Neural progenitor cell (in vitro differentiated cells): ENCODE results near the gene PIGN. TPM values are rescaled to one million over a fixed set of nuclear protein-coding genes. Genes with fewer than 3 reads are reported as not detected.

Experiments used
- DNase-seq: peaks from one replicate; pipeline ENCODE4 v3.0.0-alpha.2; 2016; ENCODE audit warnings: low spot score
- H2AFZ ChIP-seq: fragments of 200-600 bp; sonication (generic); replicated peaks from 2 replicates; pipeline ENCODE4 v1.6.1; 2016; ENCODE audit warnings: antibody characterized with exemption
- H3F3A ChIP-seq: fragments of 200-600 bp; sonication (generic); 2 replicates; pipeline ENCODE4 v1.6.1; 2016; ENCODE audit warnings: antibody characterized with exemption, low read depth
- H3K27ac ChIP-seq: fragments of 200-600 bp; sonication (generic); 2 replicates; pipeline ENCODE4 v1.5.1; 2016; ENCODE audit warnings: mild to moderate bottlenecking
- H3K27me3 ChIP-seq: fragments of 200-600 bp; sonication (generic); 2 replicates; pipeline ENCODE4 v1.6.1; 2016; ENCODE audit warnings: mild to moderate bottlenecking, moderate library complexity
- H3K36me3 ChIP-seq: fragments of 200-600 bp; sonication (generic); 2 replicates; pipeline ENCODE4 v1.5.1; 2016
- H3K4me1 ChIP-seq: fragments of 200-600 bp; sonication (generic); 2 replicates; pipeline ENCODE4 v1.6.1; 2016; ENCODE audit warnings: mixed run types
- H3K4me2 ChIP-seq: fragments of 200-600 bp; sonication (generic); 2 replicates; pipeline ENCODE4 v1.6.1; 2016
- H3K4me3 ChIP-seq: fragments of 200-600 bp; sonication (generic); 2 replicates; pipeline ENCODE4 v1.5.1; 2016
- H3K79me2 ChIP-seq: fragments of 200-600 bp; sonication (generic); 2 replicates; pipeline ENCODE4 v1.6.1; 2016; ENCODE audit warnings: low read depth
- H3K9ac ChIP-seq: fragments of 200-600 bp; sonication (generic); 2 replicates; pipeline ENCODE4 v1.6.1; 2016
- H3K9me3 ChIP-seq: fragments of 200-600 bp; sonication (generic); 2 replicates; pipeline ENCODE4 v1.5.1; 2016; ENCODE audit warnings: low read depth
- H4K20me1 ChIP-seq: fragments of 200-600 bp; sonication (generic); 2 replicates; pipeline ENCODE4 v1.6.1; 2016; ENCODE audit warnings: low read depth
- H3K27ac Mint-ChIP-seq: 3 replicates; pipeline ENCODE4 v1.8.0; 2021; ENCODE audit warnings: mixed read lengths
- H3K27me3 Mint-ChIP-seq: 2 replicates; pipeline ENCODE4 v1.8.0; 2022; ENCODE audit warnings: low read depth, mild to moderate bottlenecking, inconsistent platforms, moderate library complexity, mixed read lengths; ENCODE audit not compliant: insufficient read depth
- H3K36me3 Mint-ChIP-seq: 3 replicates; pipeline ENCODE4 v1.8.0; 2021; ENCODE audit warnings: mixed read lengths
- H3K4me1 Mint-ChIP-seq: 3 replicates; pipeline ENCODE4 v1.8.0; 2021; ENCODE audit warnings: mixed read lengths
- H3K4me3 Mint-ChIP-seq: 3 replicates; pipeline ENCODE4 v1.8.0; 2021; ENCODE audit warnings: mild to moderate bottlenecking, moderate library complexity, mixed read lengths
- H3K9me3 Mint-ChIP-seq: 3 replicates; pipeline ENCODE4 v1.8.0; 2020; ENCODE audit warnings: mixed read lengths
- EZH2 ChIP-seq: fragments of 200-600 bp; sonication (generic); IDR thresholded peaks from 2 replicates; pipeline ENCODE4 v1.6.1; 2017; ENCODE audit warnings: antibody characterized with exemption, mild to moderate bottlenecking, moderate library complexity
- EZH2phosphoT487 ChIP-seq: fragments of 200-600 bp; sonication (generic); IDR thresholded peaks from 2 replicates; pipeline ENCODE4 v1.6.1; 2017; ENCODE audit warnings: antibody characterized with exemption
- total RNA-seq: library from RNA; depleted of rRNA; stranded (reverse); fragments of >200 nt; gene quantifications from 2 replicates; pipeline ENCODE4 v1.2.3, GENCODE V29; 2015; ENCODE audit warnings: low replicate concordance
- TF ChIP-seq, protein P1 (sequence below): fragments of 200-600 bp; sonication (generic); IDR thresholded peaks from 2 replicates; pipeline ENCODE4 v1.5.1; 2017; ENCODE audit warnings: antibody characterized with exemption, mild to moderate bottlenecking

PIGN gene
- total RNA-seq, 1 donor from 2014 or later = 48.9 TPM

GRCh38 chr18:62196079-62196478 is 9.2 kb upstream of the PIGN start:
- peaks cover 22% of the 10 kb centered on the region for H3K36me3 Mint-ChIP-seq
- no peaks in the 10 kb centered on the region for H3K4me1 Mint-ChIP-seq
- H3K27me3 Mint-ChIP-seq = no peaks in the 10 kb centered on the region
- no peak for DNase-seq
- H3K79me2 ChIP-seq = peaks cover 100% of the 10 kb centered on the region
- no peak for TF ChIP-seq EZH2
- TF ChIP-seq, protein P1, sequence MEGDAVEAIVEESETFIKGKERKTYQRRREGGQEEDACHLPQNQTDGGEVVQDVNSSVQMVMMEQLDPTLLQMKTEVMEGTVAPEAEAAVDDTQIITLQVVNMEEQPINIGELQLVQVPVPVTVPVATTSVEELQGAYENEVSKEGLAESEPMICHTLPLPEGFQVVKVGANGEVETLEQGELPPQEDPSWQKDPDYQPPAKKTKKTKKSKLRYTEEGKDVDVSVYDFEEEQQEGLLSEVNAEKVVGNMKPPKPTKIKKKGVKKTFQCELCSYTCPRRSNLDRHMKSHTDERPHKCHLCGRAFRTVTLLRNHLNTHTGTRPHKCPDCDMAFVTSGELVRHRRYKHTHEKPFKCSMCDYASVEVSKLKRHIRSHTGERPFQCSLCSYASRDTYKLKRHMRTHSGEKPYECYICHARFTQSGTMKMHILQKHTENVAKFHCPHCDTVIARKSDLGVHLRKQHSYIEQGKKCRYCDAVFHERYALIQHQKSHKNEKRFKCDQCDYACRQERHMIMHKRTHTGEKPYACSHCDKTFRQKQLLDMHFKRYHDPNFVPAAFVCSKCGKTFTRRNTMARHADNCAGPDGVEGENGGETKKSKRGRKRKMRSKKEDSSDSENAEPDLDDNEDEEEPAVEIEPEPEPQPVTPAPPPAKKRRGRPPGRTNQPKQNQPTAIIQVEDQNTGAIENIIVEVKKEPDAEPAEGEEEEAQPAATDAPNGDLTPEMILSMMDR = peak; percentile 42
- no peaks in the 10 kb centered on the region for H3F3A ChIP-seq
- no peak overlapping the region for H3K4me3 ChIP-seq
- H3K4me3 Mint-ChIP-seq = no peak overlapping the region
- no peak overlapping the region for H3K4me2 ChIP-seq
- no peaks in the 10 kb centered on the region for H3K4me1 ChIP-seq
- no peak overlapping the region for H2AFZ ChIP-seq
- H3K9me3 Mint-ChIP-seq = peaks cover 18% of the 10 kb centered on the region
- no peaks in the 10 kb centered on the region for H3K9me3 ChIP-seq
- H3K36me3 ChIP-seq = no peaks in the 10 kb centered on the region
- peaks cover 26% of the 10 kb centered on the region for H4K20me1 ChIP-seq
- no peak overlapping the region for H3K27ac Mint-ChIP-seq
- H3K27ac ChIP-seq = no peak overlapping the region
- no peak overlapping the region for H3K9ac ChIP-seq
- no peaks in the 10 kb centered on the region for H3K27me3 ChIP-seq

- peaks cover 24% of the 10 kb centered on the region for H3K36me3 Mint-ChIP-seq
- no peak for DNase-seq
- H3K4me1 Mint-ChIP-seq = peaks cover 32% of the 10 kb centered on the region
- no peaks in the 10 kb centered on the region for H3K27me3 ChIP-seq
- peak overlapping the region; percentile 27 for H3K9ac ChIP-seq
- peak overlapping the region; percentile 98 for H3K4me2 ChIP-seq
- no peak overlapping the region for H3K27ac Mint-ChIP-seq
- H3K36me3 ChIP-seq = no peaks in the 10 kb centered on the region
- no peak overlapping the region for H2AFZ ChIP-seq
- peak overlapping the region; percentile 93 for H3K4me3 ChIP-seq
- peak overlapping the region; percentile 100 for H3K4me3 Mint-ChIP-seq
- H3K9me3 Mint-ChIP-seq = peaks cover 18% of the 10 kb centered on the region
- TF ChIP-seq EZH2 (no peak), EZH2phosphoT487 (no peak)
- TF ChIP-seq, protein P1 = no peak
- peaks cover 20% of the 10 kb centered on the region for H3K4me1 ChIP-seq
- H3K27ac ChIP-seq = no peak overlapping the region
- no peaks in the 10 kb centered on the region for H3K9me3 ChIP-seq
- peaks cover 26% of the 10 kb centered on the region for H4K20me1 ChIP-seq
- peaks cover 87% of the 10 kb centered on the region for H3K79me2 ChIP-seq
- H3K27me3 Mint-ChIP-seq = no peaks in the 10 kb centered on the region
- H3F3A ChIP-seq = peaks cover 24% of the 10 kb centered on the region
Measured at GRCh38 chr18:62189208-62189607, 2.4 kb upstream of the PIGN start.

GRCh38 chr18:62187543-62188510 is 971 bp upstream of the PIGN start:
- Mint-ChIP-seq H3K4me3 (peak overlapping the region; percentile 100), H3K27ac (peak overlapping the region; percentile 98), H3K27me3 (no peaks in the 10 kb centered on the region), H3K4me1 (peaks cover 35% of the 10 kb centered on the region), H3K9me3 (peaks cover 13% of the 10 kb centered on the region), H3K36me3 (peaks cover 20% of the 10 kb centered on the region)
- Histone ChIP-seq H3K27me3 (no peaks in the 10 kb centered on the region), H4K20me1 (peaks cover 31% of the 10 kb centered on the region), H2AFZ (peak overlapping the region; percentile 86), H3K4me1 (peaks cover 20% of the 10 kb centered on the region), H3K9ac (peak overlapping the region; percentile 91), H3K36me3 (no peaks in the 10 kb centered on the region), H3K79me2 (peaks cover 81% of the 10 kb centered on the region), H3K4me3 (peak overlapping the region; percentile 93), H3F3A (peaks cover 24% of the 10 kb centered on the region), H3K9me3 (no peaks in the 10 kb centered on the region), H3K27ac (peak overlapping the region; percentile 92), H3K4me2 (peak overlapping the region; percentile 98)
- TF ChIP-seq, protein P1 = peak; percentile 27
- no peak for TF ChIP-seq EZH2phosphoT487
- peak; percentile 64 for DNase-seq
